NCI-H510A (cell line): ENCODE measurements around the gene SNX22.
"Not testable (repeated sequence)": the region's sequence is repeated elsewhere in the genome, so short reads cannot be mapped to it uniquely, and the experiment has no call there.

Experiments
- DNase-seq: peaks from one replicate; lab custom pipeline; 2025; lab: John Stamatoyannopoulos, UW

The SNX22 gene

DNA sequence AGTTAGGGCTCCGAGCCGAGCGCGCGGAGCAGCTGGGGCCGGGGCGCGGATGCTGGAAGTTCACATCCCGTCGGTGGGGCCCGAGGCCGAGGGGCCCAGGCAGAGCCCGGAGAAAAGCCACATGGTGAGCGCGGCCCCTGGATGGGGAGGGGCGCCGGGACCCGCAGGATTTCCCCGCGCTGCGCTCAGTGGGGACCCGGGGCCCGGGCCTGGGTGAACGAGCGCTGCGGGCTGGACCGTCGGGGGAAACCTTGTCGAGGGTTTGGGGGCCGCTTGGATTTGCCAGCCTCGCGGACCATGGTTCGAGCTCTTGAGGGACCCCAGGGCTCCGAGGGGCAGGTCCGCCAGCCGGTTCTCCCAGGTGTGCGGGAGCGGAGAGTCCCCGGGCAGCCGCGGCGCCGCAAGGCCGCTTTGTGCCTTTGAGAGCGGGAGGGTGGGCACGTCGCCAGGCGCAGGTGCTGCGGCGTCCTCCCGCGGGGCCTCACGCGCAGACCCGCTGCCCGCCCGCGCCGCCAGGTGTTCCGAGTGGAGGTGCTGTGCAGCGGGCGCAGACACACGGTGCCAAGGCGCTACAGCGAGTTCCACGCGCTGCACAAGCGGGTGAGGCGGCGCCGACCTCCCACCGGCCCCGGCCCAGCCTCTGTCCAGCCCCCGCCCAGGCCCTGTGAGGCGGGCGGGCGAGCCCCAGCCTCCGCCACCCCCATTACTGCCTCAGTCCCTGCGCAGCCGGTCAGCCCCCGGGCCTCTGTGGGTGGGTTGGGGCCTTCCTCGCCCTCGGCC lies at the start of gene SNX22:
TSS of gene SNX22 (plus strand) at position 5 of the 780 bp plus-strand sequence. CDS start at position 50, 45 bp downstream.
- peak; percentile 20 for DNase-seq

GRCh38 chr15:64102497-64102896 lies 49.0 kb upstream of the SNX22 start:
- no peak for DNase-seq

DNA sequence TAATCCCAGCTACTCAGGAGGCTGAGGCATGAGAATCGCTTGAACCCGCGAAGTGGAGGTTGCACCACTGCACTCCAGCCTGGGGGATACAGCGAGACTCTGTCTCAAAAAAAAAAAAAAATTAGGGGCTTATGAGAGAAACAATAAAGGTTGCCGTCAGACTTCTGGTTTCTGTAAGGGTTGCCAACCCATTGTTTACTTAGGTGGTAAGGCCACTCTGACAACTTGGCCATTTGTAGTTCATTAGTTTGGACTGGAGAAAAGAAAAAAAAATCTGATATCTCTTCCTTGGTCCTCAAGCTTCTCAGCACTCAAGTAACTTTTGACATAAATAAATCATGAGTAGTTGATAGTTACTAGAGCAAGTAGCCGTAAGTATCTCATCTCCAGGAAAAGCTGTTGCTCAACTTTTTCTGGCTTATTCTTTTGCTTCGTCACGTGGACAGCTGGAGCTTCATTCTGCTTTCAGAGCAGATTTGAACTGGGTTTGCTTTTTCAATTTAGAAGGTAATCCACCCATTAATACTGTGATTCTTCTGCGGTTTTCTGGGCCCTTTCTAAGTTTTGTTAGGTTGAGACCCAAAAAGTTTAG lies 46.3 kb upstream of the SNX22 start:
- DNase-seq: no peak

- no peak for DNase-seq
Measured at GRCh38 chr15:64107337-64107736, 44.2 kb upstream of the SNX22 start.

- DNase-seq: not testable (repeated sequence)
Measured at GRCh38 chr15:64110108-64110701, 41.3 kb upstream of the SNX22 start.

DNA sequence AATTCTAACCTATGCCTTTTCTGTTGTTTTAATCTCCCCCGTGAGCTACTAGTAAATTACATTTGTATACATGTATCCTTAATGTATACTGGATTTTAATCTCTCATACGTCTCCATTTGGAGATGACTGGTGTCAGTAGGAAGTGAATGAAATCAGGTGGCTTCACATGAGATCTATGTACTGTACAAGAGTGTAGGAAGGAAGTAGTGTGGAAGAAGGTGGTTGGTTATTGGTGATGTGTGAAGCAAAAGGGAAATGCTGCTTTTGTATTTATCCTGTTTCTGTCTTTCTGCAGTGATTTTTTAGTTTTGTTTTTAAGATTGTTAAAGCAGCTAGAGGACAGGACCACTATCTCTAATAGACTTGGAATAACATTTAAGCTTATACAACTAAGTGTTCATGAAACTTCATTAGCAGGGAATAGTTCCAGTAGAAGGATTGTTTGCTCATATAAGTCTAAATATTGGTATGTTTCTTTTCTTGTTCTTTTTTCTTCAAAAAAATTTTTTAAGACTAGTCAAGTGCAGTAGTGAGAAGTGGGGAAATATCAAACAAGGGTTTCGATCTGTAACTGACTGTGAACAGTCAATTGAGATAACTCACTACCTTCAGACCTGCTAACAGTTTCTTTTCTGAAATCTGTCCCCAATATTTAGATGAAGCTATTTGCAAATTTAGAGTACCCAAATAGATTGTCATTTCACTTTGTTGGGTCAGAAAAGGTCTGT lies 40.4 kb upstream of the SNX22 start:
- no peak for DNase-seq

DNA sequence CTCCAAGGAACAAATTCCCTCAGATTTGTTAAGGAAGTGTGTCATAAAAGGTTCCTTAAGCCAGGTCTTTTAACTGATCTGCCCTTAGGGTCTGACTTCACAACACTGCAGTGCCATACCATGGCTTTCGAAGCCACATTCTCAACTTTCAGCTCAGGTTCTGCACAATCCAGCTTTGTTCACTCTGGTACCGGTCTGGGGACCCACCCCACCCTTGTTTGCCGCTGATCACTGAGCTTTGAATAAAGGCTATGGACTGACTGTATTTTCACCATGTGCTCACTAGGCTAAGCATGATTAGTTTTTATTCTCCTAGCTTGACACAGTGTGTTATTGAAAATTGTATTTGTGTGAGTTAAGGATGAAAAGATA lies 39.9 kb upstream of the SNX22 start:
- no peak for DNase-seq

DNA sequence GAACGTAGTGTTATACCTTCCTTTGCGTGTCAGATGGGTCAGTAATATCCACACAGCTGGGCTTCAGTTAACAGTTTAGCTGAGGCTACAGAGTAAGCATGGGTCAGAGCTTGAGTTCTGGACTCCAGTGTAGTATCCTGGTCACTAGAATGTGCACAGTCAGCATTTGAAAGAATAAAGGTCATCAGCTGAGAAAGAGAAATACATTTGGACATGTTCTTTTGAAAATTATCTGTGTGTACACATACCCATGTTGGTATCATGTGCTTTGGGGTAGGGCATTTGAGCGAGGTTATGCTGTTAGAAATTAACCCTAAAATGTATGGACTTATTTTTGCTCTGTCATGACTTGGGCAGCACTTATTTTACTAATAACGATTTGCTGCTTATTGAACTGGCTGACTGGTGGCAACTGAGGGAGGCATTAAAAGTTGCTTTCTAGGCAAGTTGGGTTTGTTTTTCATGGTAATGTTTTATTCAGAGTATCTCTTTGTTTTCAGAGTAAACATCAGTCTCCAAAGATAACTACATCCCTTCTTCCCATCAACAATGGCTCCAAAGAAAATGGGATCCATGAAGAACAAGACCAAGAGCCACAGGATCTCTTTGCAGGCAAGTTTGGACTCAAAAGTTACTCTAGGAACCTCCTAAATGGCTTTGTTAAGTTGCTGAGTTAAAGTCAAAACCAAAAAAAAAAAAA lies 39.3 kb upstream of the SNX22 start:
- DNase-seq: no peak

DNA sequence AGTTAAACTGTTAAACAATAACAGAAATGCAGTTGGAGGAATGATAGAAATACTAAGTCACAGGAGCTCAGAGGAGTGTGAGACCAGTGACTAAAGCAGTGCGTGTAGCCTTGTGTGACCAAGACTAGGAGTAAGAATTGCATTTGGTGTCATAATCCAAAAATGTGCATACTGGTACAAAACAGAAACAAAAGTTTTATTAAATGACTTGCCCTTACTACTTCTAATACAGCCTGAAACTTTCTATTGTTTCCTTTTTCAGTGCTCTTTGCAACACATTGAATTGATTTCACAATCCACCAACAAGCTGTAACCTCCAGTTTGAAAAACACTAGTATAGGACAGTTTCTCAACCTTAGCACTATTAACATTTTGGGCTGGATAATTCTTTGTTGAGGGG lies 38.6 kb upstream of the SNX22 start:
- DNase-seq: no peak

- DNase-seq: no peak
Measured at GRCh38 chr15:64117759-64118487, 33.6 kb upstream of the SNX22 start.

DNA sequence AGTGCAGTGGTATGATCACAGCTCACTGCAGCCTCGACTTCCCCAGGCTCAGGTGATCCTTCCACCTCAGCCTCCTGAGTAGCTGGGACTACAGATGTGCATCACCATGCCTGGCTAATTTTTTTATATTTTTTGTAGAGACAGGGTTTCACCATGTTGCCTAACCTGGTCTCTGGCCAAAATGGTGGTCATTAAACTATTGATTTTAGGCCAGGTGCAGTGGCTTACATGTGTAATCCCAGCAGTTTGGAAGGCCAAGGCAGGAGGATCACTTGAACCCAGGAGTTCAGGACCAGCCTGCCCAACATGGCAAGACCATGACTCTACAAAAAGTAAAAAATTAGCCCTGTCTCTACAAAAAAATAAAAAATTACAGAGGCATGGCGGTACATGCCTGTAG lies 31.2 kb upstream of the SNX22 start:
- not testable (repeated sequence) for DNase-seq

DNA sequence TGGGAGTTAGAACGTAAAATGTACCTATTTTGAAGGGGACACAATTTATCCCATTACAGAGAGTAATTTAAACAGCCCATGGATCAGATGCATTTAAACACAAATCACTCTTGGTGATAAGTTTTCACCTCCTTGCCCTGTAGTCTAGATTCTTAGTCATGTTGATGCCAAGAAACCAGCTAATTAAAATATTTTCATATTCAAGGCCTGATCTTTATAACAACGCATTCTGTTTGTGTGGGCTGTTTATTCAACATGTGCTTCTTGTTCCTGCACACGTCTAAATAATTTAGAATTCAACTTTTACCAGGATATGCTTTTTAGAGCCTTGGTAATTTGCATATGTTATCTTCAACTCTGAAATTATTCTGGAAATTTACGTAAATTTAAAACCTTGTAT lies 29.9 kb upstream of the SNX22 start:
- no peak for DNase-seq

GRCh38 chr15:64122444-64122843 lies 29.1 kb upstream of the SNX22 start:
- no peak for DNase-seq

DNA sequence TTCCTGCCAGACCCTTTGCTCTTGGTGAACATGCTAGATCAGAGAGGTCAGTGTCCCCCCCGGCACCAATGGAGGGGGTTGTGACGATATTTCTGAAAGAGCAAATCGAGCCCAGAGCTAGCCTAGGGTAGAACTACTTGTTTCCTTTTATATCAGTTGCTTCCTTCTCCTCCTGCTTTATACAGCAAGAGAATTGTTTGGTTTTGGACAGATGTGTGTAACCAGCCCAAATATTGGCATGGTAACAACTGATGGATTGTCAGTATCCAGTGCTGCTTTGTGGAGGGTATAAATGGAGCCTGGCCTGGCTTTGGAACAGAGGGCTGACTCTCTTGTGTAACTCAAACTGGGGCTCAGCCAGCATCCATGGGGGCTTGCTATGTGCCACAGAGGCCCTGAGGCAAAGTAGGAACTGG lies 28.6 kb upstream of the SNX22 start:
- DNase-seq: no peak

- no peak for DNase-seq
Measured at GRCh38 chr15:64125978-64126377, 25.6 kb upstream of the SNX22 start.

- no peak for DNase-seq
Measured at GRCh38 chr15:64127521-64128270, 23.8 kb upstream of the SNX22 start.

DNA sequence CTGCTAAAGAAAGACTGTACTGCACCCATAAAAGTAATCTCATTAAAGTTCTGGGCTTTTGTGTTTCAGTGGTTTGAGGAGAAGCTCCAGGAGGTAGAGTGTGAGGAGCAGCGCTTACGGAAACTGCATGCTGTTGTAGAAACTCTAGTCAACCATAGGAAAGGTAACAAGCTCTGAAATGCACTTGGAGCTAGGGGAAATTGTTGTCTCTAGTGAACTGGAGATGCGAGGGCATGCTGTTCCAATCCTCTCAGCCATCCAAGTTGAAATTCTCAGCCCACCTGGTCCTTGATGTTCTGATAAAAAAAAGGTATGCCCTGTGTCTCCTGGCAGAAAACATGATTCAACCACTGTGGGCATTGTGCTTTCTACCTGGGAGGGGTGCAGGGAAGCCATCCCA lies 21.4 kb upstream of the SNX22 start:
- DNase-seq: no peak

- DNase-seq: no peak
Measured at GRCh38 chr15:64131547-64131946, 20.0 kb upstream of the SNX22 start.

DNA sequence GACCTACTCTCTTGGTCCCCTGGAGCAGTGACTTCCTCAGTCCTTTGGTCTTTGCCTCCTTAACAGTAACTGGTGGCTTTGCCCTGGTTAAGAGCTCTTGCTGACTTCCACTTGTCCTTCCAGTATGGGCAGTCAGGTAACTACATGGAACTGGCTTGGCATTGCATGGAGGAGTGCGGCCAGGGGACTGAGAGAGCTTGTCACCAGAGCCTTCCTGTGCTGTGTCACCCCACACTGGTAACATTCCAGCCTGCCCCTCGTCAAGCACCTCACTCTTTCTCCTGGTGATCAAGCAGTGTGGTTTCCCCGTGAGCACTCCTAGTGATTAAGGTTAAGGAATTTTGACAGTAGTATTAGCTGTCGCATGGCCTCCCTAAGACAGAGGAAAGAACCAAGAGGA lies 19.3 kb upstream of the SNX22 start:
- no peak for DNase-seq

- no peak for DNase-seq
Measured at GRCh38 chr15:64133623-64134344, 17.7 kb upstream of the SNX22 start.
